Mesendoderm (in vitro differentiated cells): ENCODE results near the gene LELP1.

Source experiments
- DNase-seq: peaks from one replicate; pipeline ENCODE4 v3.0.0; 2013
- H2AK5ac ChIP-seq: 2 replicates; pipeline ENCODE4 v1.6.1; 2013; ENCODE audit warnings: low read length, inconsistent platforms
- H2BK120ac ChIP-seq: 2 replicates; pipeline ENCODE4 v1.6.1; 2013; ENCODE audit warnings: low read depth, mild to moderate bottlenecking, low read length, moderate library complexity, mixed read lengths
- H2BK15ac ChIP-seq: replicated peaks from 2 replicates; pipeline ENCODE4 v1.6.1; 2013; ENCODE audit warnings: low read depth, mild to moderate bottlenecking, moderate library complexity
- H2BK5ac ChIP-seq: 2 replicates; pipeline ENCODE4 v1.6.1; 2013; ENCODE audit warnings: low read length, inconsistent platforms
- H3K18ac ChIP-seq: 2 replicates; pipeline ENCODE4 v1.6.1; 2013; ENCODE audit warnings: mild to moderate bottlenecking, low read length, mixed read lengths
- H3K23ac ChIP-seq: one replicate; pipeline ENCODE4 v1.6.1; 2013; ENCODE audit warnings: low read length
- H3K27ac ChIP-seq: 2 replicates; pipeline ENCODE4 v1.5.1; 2013; ENCODE audit warnings: low read depth, mild to moderate bottlenecking, inconsistent platforms, low read length, moderate library complexity
- H3K27me3 ChIP-seq: 2 replicates; pipeline ENCODE4 v1.6.1; 2013; ENCODE audit warnings: low read length, control low read depth, mild to moderate bottlenecking, inconsistent platforms; ENCODE audit not compliant: insufficient read depth, poor library complexity
- H3K36me3 ChIP-seq: 2 replicates; pipeline ENCODE4 v1.6.1; 2013; ENCODE audit warnings: low read length, inconsistent platforms; ENCODE audit not compliant: control insufficient read depth, insufficient read depth
- H3K4ac ChIP-seq: one replicate; pipeline ENCODE4 v1.6.1; 2013; ENCODE audit warnings: low read depth, mild to moderate bottlenecking, low read length, moderate library complexity
- H3K4me1 ChIP-seq: 2 replicates; pipeline ENCODE4 v1.6.1; 2013; ENCODE audit warnings: low read depth, low read length, inconsistent platforms; ENCODE audit not compliant: control insufficient read depth
- H3K4me2 ChIP-seq: 2 replicates; pipeline ENCODE4 v1.6.1; 2013; ENCODE audit warnings: low read length
- H3K4me3 ChIP-seq: 2 replicates; pipeline ENCODE4 v1.5.1; 2013; ENCODE audit warnings: mild to moderate bottlenecking, low read length
- H3K56ac ChIP-seq: one replicate; pipeline ENCODE4 v1.6.1; 2013; ENCODE audit warnings: low read length
- H3K79me1 ChIP-seq: 2 replicates; pipeline ENCODE4 v1.6.1; 2013; ENCODE audit warnings: low read length, inconsistent platforms
- H3K79me2 ChIP-seq: 2 replicates; pipeline ENCODE4 v1.6.1; 2013; ENCODE audit warnings: mild to moderate bottlenecking, low read length; ENCODE audit not compliant: control insufficient read depth, insufficient read depth
- H3K9ac ChIP-seq: 2 replicates; pipeline ENCODE4 v1.6.1; 2013; ENCODE audit warnings: low read length, inconsistent platforms
- H4K5ac ChIP-seq: one replicate; pipeline ENCODE4 v1.6.1; 2013; ENCODE audit warnings: low read length
- H4K8ac ChIP-seq: one replicate; pipeline ENCODE4 v1.6.1; 2013; ENCODE audit warnings: low read depth, mild to moderate bottlenecking, control low read depth, low read length, moderate library complexity
- WGBS: extraction: QIAGEN DNeasy Blood & Tissue Kit; methylation state at CpG from one replicate; pipeline ENCODE4 v1.1.7; 2013; ENCODE audit warnings: low lambda C conversion rate, missing lambda C conversion rate; ENCODE audit not compliant: insufficient coverage; ENCODE audit errors: extremely low coverage; 5-methylcytosine and 5-hydroxymethylcytosine counted together

LELP1 gene

GRCh38 chr1:153245466-153245865, 42.2 kb downstream of the LELP1 start:
- no peak overlapping the region for H2AK5ac ChIP-seq
- H2BK5ac ChIP-seq, result no peak overlapping the region
- H2BK120ac ChIP-seq, result no peak overlapping the region
- H3K4ac ChIP-seq, result no peak overlapping the region
- H3K27me3 ChIP-seq, result no peaks in the 10 kb centered on the region
- no peak overlapping the region for H3K23ac ChIP-seq
- H3K79me1 ChIP-seq, result no peaks in the 10 kb centered on the region
- H3K56ac ChIP-seq, result no peak overlapping the region
- no peak overlapping the region for H3K9ac ChIP-seq
- H4K5ac ChIP-seq, result no peak overlapping the region
- no peak overlapping the region for H4K8ac ChIP-seq
- DNase-seq, result no peak
- no peak overlapping the region for H3K4me2 ChIP-seq
- no CpG with 5 or more reads among the region's 4 CpGs for WGBS
- no peaks in the 10 kb centered on the region for H3K79me2 ChIP-seq
- H3K27ac ChIP-seq, result no peak overlapping the region
- no peak overlapping the region for H2BK15ac ChIP-seq
- no peak overlapping the region for H3K4me3 ChIP-seq
- no peaks in the 10 kb centered on the region for H3K36me3 ChIP-seq
- H3K4me1 ChIP-seq, result no peaks in the 10 kb centered on the region
- H3K18ac ChIP-seq, result no peak overlapping the region

- Histone ChIP-seq H4K5ac (no peak overlapping the region), H3K79me1 (no peaks in the 10 kb centered on the region), H2BK120ac (no peak overlapping the region), H2AK5ac (no peak overlapping the region), H3K23ac (no peak overlapping the region), H3K4me2 (no peak overlapping the region), H3K18ac (no peak overlapping the region), H3K4ac (no peak overlapping the region), H3K36me3 (no peaks in the 10 kb centered on the region), H3K9ac (no peak overlapping the region), H3K4me3 (no peak overlapping the region), H3K79me2 (no peaks in the 10 kb centered on the region), H2BK15ac (no peak overlapping the region), H2BK5ac (no peak overlapping the region), H3K27ac (no peak overlapping the region), H3K56ac (no peak overlapping the region), H4K8ac (no peak overlapping the region), H3K4me1 (no peaks in the 10 kb centered on the region), H3K27me3 (no peaks in the 10 kb centered on the region)
- DNase-seq, result no peak
- no CpG with 5 or more reads among the region's 1 CpG for WGBS
Observed at GRCh38 chr1:153246018-153246417, 42.8 kb downstream of the LELP1 start.

GRCh38 chr1:153246825-153247224, 43.6 kb downstream of the LELP1 start:
- Histone ChIP-seq H2BK120ac (no peak overlapping the region), H3K79me1 (no peaks in the 10 kb centered on the region), H4K5ac (no peak overlapping the region), H4K8ac (no peak overlapping the region), H3K27me3 (no peaks in the 10 kb centered on the region), H3K4me2 (no peak overlapping the region), H3K79me2 (no peaks in the 10 kb centered on the region), H3K56ac (no peak overlapping the region), H3K23ac (no peak overlapping the region), H3K36me3 (no peaks in the 10 kb centered on the region), H2AK5ac (no peak overlapping the region), H3K27ac (no peak overlapping the region), H3K4me1 (no peaks in the 10 kb centered on the region), H3K4ac (no peak overlapping the region), H3K4me3 (no peak overlapping the region), H2BK15ac (no peak overlapping the region), H3K9ac (no peak overlapping the region), H2BK5ac (no peak overlapping the region), H3K18ac (no peak overlapping the region)
- WGBS, result no CpG with 5 or more reads among the region's 2 CpGs
- DNase-seq, result no peak

- H2BK120ac ChIP-seq, result no peak overlapping the region
- no peak overlapping the region for H4K5ac ChIP-seq
- no peak overlapping the region for H2BK5ac ChIP-seq
- WGBS, result no CpG with 5 or more reads among the region's 5 CpGs
- no peak overlapping the region for H3K4me2 ChIP-seq
- no peaks in the 10 kb centered on the region for H3K4me1 ChIP-seq
- DNase-seq, result no peak
- H3K36me3 ChIP-seq, result no peaks in the 10 kb centered on the region
- no peak overlapping the region for H3K4ac ChIP-seq
- H3K23ac ChIP-seq, result no peak overlapping the region
- no peak overlapping the region for H2BK15ac ChIP-seq
- no peaks in the 10 kb centered on the region for H3K79me1 ChIP-seq
- H3K18ac ChIP-seq, result no peak overlapping the region
- no peak overlapping the region for H3K4me3 ChIP-seq
- H3K9ac ChIP-seq, result no peak overlapping the region
- H4K8ac ChIP-seq, result no peak overlapping the region
- H3K27ac ChIP-seq, result no peak overlapping the region
- H3K79me2 ChIP-seq, result no peaks in the 10 kb centered on the region
- H2AK5ac ChIP-seq, result no peak overlapping the region
- no peak overlapping the region for H3K56ac ChIP-seq
- no peaks in the 10 kb centered on the region for H3K27me3 ChIP-seq
Observed at GRCh38 chr1:153248176-153248879, 45.1 kb downstream of the LELP1 start.

GRCh38 chr1:153250166-153250565, 46.9 kb downstream of the LELP1 start:
- no peaks in the 10 kb centered on the region for H3K79me1 ChIP-seq
- no peaks in the 10 kb centered on the region for H3K27me3 ChIP-seq
- no peak overlapping the region for H2BK15ac ChIP-seq
- no peak overlapping the region for H3K4ac ChIP-seq
- no peak overlapping the region for H3K18ac ChIP-seq
- no peak overlapping the region for H3K23ac ChIP-seq
- no CpG with 5 or more reads among the region's 1 CpG for WGBS
- H4K8ac ChIP-seq, result no peak overlapping the region
- H3K27ac ChIP-seq, result no peak overlapping the region
- no peak overlapping the region for H2BK120ac ChIP-seq
- no peak overlapping the region for H3K56ac ChIP-seq
- H3K4me2 ChIP-seq, result no peak overlapping the region
- no peak overlapping the region for H4K5ac ChIP-seq
- no peaks in the 10 kb centered on the region for H3K36me3 ChIP-seq
- no peak for DNase-seq
- no peaks in the 10 kb centered on the region for H3K79me2 ChIP-seq
- H3K9ac ChIP-seq, result no peak overlapping the region
- no peaks in the 10 kb centered on the region for H3K4me1 ChIP-seq
- no peak overlapping the region for H2BK5ac ChIP-seq
- no peak overlapping the region for H2AK5ac ChIP-seq
- H3K4me3 ChIP-seq, result no peak overlapping the region

- Histone ChIP-seq H3K9ac (no peak overlapping the region), H3K27me3 (no peaks in the 10 kb centered on the region), H3K4me2 (no peak overlapping the region), H2BK15ac (no peak overlapping the region), H3K79me2 (no peaks in the 10 kb centered on the region), H3K4ac (no peak overlapping the region), H4K5ac (no peak overlapping the region), H3K4me1 (no peaks in the 10 kb centered on the region), H3K79me1 (no peaks in the 10 kb centered on the region), H3K18ac (no peak overlapping the region), H3K27ac (no peak overlapping the region), H4K8ac (no peak overlapping the region), H3K4me3 (no peak overlapping the region), H2BK5ac (no peak overlapping the region), H2AK5ac (no peak overlapping the region), H3K23ac (no peak overlapping the region), H2BK120ac (no peak overlapping the region), H3K36me3 (no peaks in the 10 kb centered on the region), H3K56ac (no peak overlapping the region)
- WGBS, result no CpG with 5 or more reads among the region's 2 CpGs
- no peak for DNase-seq
Observed at GRCh38 chr1:153251087-153251486, 47.9 kb downstream of the LELP1 start.
